CD4-positive, alpha-beta T cell treated with Interleukin-2 at 100 ng/mL for 4 hours (primary cell): Measurements from ENCODE around the gene B4GALT1.

Source experiments
- DNase-seq: peaks from one replicate; pipeline ENCODE4 v3.0.0-alpha.2; 2020; ENCODE audit warnings: low spot score

The B4GALT1 gene, protein sequence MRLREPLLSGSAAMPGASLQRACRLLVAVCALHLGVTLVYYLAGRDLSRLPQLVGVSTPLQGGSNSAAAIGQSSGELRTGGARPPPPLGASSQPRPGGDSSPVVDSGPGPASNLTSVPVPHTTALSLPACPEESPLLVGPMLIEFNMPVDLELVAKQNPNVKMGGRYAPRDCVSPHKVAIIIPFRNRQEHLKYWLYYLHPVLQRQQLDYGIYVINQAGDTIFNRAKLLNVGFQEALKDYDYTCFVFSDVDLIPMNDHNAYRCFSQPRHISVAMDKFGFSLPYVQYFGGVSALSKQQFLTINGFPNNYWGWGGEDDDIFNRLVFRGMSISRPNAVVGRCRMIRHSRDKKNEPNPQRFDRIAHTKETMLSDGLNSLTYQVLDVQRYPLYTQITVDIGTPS

DNA sequence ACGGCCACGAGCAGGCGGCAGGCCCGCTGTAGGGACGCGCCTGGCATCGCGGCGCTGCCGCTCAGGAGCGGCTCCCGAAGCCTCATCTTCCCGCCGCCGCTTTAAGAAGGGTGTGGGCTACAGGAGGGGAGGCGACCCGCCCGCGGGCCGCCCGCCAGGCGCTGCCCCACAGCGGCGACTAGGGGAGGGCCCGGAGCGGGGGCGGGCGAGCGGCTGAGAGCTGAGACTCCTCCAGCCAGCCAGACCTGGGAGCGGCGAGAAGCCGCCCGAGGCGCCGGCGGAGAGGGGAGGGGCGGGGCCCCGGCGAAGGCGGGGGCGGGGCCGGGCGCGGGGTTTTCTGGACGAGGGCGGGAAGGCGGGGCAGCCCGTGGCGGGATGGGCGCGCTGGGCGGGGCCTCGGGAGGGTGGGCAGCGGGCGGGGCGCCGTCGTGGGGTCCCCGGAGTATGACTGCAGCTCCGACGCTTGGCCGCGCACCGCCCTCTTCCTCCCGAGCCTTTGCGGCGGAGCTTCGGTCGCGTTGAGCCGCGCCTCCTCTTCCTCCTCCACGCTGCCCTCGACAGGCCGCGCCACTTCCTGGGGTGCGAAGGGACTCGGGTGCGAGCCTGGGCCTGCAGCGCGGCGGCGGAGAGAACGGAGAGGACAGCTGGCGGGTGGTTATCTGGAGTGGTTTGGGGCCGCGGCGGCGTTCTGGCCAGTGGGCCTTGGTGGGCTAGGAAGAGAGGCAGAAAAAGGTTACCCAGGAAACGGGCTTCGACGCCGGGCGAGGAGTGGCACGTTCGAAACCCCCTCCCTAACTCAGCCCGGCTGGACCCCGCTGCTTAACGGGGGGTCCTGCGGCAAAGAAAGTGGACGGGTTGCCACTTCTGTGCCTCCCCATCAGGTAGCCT is at the start of gene B4GALT1:
Gene B4GALT1 (minus strand): TSS at position 253 of the 888 bp plus-strand sequence. CDS start 167 bp downstream, at position 86.
- peak; percentile 97 for DNase-seq

DNA sequence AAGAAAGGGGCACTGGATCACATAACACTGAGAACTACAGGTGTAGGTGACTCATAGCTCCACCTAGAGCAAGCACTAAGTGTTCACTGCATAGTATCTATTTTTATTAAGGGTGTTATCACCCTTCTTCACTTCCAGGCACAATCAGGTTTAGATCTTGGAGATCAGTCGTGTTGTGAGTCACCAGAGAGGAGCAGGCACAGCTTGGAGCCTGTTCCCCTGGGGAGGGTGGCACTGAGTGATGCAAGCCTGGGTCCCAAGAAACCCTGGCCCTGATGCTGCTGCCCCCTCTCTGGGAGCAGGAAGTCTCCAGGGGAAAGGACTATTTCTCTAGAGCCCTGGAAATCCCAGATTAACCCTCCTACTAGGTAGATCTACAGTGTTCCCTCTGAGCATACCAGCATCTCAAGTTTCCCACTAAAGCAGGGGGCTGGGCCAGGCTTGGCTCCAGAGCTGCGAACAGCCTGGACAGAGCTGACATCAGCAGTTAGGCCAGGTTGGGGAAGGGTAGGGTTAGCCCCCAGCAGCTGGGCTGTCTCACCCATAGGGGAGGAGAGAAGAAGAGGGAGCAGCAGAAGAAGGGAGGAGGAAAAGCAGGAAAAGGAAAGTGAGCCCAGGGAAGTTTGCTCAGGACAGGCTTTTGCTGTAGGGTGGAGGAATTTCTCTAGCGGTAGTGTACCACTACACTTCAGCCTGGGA is 44.7 kb upstream of the B4GALT1 start:
- no peak for DNase-seq

DNA sequence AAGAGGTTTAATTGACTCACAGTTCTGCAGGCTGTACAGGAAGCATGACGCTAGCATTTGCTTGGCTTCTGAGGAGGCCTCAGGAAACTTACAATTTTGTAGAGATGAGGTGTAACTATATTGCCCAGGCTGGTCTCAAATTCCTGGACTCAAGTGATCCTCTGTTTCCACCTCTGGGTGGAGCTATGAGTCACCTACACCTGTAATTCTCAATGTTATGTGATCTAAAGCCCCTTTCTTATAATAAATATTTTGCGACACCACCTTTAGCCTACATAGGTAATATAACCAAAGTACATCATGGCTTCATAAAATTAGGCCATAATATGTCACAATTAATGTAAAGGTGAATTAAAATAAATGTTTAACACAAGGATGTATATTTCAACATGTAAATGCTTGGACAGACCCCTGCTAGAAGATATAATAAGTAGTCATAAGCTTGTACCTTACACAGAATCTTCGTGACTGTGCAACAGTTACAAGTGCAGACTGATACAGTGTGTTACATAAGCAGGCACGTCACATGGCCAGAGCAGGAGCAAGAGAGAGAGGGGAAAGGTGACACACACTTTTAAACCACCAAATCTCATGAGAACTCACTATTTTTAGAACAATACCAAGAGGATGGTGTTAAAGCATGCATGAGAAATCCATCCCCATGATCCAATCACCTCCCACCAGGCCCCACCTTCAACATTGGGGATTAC is 43.0 kb upstream of the B4GALT1 start:
- no peak for DNase-seq

DNA sequence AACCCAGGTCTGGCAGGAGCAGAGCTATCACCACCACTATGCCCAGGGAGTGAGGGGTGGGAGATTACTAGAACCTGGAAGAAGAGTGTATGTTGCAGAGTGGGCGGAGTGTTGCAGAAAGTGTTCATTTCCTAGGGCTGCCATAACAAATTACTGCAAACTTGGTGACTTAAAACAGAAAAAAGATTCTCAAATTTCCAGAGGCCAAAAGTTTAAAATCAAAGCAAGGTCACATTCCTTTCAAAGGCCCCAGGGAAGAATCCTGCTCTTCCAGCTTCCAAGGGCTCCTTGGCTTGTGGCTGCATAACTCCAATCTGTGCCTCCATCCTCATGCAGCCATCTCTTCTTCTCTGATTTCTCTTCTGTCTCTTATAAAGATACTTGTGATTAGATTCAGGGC is 42.3 kb upstream of the B4GALT1 start:
- no peak for DNase-seq

DNA sequence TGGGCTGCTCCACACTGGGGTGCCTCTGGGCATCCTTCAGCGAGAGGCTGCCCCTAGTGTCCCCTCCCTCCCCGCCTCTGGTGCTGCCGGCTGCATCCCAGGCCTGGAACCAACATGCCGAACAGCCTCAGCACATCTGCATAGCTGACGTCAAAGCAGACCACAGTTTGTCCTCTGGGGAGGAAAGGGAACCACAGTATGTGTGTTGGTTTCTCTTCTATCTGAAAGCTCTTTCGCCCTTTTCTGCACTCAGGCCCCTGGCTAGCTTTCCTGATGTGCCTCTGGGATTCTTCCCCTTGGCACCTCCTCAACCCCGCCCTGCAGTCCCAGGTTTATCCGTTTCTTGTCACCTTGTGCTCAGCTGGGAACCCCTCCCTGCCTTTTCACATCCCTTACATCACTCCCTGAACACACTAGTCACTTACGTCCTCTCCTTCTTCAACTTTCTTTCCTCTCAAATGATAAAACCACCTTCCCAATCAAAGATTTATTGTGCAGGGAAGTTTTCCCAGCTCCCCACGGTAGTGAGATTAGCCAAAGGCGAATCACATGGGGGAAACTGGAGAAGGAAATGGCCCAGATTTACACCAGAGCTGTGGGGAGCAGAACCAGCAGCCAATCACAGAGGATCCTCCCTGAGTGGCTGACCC is 35.5 kb upstream of the B4GALT1 start:
- no peak for DNase-seq

DNA sequence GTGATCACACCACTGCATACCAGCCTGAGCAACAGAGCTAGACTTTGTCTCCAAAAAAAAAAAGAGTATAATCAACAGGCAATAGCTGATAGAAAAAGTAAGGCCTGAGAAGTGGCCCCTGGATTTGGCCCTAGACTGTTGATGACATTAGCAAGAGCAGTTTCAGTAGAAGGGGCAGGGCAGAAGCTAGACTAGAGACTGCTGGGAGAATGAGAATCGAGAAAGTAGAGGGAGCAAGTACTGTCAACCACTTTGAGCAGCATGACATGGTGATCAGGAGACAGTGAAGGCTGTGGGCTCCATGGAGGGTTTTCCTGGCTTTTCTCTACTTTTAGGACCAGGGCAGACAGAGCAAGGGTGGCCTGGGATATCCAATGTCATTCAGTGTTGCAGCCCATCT is 34.9 kb upstream of the B4GALT1 start:
- DNase-seq: no peak

DNA sequence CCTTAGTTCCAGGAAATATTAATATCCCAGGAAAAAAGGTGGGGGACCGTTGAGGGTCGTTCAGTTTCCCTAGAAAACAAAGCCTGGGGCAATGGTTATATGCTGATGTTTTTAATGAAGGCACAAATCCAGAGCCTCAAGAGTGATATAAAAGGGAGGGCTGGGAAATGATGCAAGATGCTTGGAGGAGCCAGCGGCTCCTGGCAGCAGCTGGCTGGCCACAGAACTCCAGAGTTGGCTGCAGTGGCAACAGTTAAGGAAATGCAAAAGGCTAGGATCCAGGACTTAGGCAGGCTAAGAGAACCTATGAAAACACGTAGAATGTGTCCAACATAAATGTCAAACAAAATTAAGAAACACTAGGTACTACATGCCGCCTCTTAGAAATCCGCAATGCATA is 31.0 kb upstream of the B4GALT1 start:
- no peak for DNase-seq

DNA sequence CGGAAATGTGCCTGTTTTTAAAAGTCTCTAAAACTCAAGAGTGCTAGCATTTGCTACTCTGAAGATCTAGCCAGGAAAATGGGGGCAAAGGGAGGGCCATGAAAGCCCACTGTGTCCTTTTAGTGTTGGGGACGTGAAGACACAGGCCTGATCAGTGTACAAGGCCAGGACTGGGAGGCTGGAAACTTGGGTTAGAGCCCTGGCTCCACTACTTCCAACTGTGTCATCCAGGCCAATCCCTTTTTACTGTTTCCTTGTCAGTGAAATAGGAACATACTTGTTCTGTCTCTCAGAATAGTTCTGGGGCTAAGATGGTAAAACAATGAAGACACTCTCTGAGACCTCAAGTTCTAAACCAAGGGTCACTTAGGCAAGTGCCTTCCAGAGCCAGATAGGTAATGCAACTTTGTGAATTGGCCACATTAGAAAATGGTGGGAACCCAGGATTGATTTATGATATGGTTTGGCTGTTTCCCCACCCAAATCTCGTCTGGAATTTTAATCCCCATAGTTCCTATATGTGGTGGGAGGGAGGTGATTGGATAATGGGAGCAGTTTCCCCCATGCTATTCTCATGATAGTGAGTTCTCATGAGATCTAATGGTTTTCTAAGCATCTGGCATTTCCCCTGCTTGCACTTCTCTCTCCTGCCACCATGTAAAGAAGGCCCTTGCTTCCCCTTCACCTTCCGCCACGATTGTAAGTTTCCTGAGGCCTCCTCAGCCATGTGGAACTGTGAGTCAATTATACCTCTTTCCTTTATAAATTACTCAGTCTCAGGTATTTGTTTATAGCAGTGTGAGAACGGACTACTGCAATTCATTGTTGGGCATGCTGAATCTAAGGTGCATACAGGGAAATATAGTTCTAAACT is 30.4 kb upstream of the B4GALT1 start:
- no peak for DNase-seq

DNA sequence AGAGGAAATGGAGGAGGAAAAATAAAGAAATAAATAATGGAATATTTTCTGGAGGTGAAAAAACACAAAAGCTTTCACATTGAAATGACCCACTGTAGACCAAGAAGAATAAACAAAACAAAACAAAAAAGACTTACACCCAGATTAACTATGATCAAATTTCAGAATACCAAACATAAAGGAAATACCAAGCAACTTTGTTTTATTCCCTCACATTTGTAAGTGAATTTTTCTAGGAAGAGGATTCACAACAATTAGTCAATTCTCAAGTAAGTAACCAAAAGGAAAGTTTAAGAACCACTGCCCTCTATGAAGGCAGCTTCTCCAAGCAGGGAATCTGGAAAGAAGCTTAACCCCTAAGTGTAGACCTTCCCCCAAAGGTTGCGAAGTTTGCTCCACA is 29.6 kb upstream of the B4GALT1 start:
- DNase-seq: no peak

DNA sequence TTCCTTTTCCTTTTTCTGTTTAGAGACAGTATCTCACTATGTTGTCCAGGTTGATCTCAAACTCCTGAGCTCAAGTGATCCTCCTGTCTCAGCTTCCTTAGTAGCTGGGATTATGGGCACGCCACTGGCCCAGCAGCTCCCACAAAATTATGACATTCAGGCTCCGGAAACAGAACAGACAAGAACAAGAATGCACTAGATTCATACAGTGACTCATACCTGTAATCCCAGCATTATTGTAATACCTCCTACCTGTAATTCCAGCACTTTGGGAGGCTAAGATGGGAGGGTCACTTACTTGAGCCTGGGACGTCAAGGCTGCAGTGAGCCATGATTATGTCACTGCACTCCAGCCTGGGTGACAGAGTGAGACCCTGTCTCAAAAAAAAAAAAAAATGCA is 26.7 kb upstream of the B4GALT1 start:
- DNase-seq: no peak

DNA sequence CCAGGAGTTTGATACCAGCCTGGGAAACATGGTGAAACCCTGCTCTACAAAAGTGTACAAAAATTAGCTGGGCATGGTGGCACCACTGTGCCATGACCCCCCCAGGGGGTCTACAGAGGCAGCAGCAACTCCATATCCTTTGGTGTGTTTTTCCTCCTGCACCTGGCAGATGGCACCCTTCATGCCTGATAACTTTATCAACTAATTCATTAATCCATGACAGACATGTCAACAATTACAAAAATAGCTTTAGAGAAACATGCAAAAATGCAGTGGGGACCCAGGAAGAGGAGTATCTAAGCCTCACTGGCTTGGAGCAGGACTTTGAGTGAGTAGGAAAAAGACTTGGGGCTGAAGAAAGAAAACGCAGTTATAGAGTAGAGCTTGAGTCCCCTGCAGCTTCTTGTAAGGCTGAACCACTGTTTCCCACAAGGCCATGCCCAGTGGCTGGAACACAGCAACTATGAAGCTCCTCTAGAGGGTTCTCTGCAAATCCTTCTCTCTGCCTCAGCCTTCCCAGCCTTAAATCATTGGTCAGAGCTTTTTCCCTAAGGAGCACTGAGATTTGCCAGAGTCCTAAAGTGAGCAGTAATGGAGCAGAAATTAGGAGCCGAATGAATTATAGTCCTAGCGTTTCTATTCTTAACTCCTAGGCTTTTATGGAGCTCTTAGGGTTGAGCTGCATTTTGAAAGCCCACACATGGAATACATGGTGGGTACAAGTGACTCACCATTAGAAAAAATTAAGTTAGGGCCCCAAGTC is 25.5 kb upstream of the B4GALT1 start:
- DNase-seq: no peak

DNA sequence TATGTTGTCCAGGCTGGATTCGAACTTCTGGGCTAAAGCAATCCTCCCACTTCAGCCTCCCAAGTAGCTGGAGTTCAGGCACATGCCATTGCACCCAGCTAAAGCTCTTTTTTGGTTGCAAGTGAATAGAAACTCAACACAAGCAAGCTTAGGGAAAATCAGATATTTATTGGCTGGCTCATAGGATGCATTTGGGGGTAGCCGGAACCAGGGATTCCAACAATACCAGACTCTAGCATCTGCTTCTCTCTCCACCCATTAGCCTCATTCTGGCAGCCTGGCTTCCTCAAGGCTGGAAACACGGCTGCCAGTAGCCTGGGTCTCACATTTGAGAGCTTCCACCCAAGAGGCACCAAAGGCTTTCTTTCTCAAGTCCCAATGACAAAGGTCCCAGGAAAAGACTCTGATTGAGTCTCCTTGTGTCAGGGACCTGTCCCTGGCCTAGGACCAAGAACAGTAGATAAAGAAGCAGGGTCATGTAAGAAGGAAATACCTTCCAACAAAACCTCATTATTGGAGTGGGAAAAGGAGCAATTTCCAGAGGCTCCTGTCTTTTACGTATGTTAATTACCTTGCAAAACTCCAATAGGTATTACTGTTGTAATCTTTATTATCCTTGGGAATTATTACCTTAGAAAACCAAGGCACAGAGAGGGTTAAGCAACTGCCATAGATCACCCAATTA is 23.0 kb upstream of the B4GALT1 start:
- DNase-seq: no peak

DNA sequence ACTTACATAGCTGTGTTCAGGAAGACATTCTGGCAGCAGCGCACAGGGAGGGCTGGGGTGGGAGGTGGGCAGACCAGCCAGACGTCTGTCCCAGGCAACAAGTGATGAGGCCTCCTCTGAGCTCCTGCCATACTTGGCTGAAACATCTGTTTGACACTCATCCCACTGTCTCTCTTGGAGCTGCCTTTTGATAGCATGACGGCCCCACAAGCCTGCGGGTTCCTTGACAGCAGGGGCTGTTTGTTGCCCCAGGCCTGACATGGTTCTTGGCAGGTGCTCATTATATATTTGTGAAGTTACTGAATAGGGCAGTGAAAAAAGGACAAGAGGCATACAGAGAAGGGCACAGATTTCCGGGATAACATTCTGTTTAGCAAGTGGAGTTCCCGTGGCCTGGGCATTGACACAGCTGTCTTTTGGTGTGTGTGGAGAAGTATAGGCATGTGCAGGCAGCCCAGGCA is 22.2 kb upstream of the B4GALT1 start:
- DNase-seq: no peak

DNA sequence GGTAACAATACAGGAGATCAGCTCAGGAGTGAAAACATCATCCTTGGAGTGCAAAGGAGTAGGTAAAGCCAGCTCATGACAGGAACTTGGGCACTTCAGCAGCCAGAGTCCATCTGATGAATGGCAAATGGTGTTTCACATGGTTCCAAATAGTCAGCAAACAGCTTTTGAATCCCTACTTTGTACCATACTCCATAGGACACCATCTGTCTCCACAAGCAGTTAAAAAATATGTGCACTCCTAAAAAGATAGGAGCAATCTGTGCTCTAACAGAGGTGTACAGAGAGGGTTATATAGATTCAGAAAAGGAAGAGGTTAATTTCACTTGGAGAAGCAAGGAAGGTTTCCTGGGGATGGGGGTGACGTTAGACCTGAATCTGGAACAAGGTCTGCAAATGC is 21.6 kb upstream of the B4GALT1 start:
- DNase-seq: no peak

DNA sequence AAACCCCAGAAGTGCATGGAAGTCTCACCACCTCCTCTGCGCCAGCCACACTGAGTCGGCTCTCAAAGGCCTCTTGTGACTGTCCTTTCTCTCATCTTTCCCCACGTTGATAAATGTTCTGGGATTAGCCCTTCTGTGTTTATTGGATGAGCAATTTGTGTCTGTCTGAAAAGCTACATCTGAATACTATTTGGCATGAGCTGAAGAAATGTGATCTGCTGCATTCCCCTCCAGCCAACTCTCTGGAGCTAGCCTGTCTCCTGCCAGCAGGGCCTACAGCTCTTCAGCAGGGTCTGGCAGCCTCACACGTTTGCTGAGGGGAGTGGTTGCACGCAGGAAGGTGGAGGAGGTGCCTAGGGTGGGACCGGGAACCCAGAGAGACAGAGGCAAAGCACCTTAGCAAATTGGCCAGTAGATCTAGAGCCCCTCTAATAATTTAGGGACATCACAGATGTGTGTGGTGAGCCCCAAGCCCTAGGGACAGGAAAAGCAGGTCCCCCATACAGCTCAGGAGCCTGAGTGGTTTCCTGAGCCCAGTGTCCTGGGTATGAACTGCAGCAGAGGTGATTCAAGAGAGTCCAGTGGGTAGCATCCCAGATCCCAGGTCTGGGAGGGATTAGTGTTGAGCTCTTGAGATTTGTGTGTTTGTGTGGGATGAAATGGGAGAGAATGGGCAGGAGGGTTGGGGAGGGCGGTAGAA is 20.5 kb upstream of the B4GALT1 start:
- no peak for DNase-seq

DNA sequence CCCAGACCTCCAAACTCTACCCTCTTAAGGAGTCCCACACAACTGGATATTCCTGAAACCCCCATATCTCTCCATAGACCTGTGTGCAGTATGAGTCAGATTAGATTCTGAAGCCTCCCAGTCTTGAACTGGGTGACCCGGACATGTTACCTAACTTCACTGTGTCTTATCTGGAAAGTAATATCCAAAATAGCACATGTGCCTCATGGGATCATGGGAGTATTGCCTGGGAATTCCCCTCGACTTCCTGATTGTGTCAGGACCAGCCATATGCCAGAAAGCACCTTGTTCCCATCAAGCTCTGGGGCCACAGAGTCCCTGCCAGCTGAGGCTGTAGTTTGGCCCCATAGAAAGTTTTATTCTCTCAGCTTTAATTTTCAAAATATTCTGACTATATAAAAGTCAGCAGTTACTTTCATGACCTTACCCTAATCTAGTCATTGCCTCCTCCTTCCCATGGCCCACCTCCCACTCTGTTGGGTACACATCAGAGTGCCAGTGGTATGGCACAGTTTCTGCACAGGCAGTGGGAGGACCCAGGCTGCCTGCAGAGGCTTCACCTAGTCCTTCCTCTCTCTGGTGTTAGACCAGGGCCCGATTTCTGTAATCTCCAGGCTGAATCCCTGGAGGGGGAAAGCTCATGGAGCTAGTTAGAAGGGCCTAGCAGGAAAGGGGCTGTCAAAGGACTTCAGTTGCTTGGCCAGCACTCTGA is 19.5 kb upstream of the B4GALT1 start:
- DNase-seq: no peak

DNA sequence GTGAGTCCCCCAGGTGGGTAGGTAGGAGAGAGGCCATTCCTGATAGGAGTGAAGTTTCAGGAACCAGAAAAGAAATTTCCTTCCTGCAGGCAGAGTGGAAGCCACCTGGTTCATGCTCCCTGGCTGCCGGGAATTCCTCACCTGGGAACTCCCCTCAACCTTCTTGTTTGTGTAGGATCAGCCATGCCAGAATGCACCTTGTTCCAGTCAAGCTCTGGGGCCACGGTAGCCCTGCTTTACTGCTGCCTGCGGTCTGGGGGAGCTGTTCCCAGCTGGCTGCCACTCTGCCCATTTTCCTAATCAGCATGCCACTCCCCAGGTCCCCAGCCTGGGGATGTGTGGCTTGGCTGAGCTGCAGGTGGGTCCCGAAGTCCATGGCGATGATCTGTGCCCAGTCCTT is 18.7 kb upstream of the B4GALT1 start:
- DNase-seq: no peak

DNA sequence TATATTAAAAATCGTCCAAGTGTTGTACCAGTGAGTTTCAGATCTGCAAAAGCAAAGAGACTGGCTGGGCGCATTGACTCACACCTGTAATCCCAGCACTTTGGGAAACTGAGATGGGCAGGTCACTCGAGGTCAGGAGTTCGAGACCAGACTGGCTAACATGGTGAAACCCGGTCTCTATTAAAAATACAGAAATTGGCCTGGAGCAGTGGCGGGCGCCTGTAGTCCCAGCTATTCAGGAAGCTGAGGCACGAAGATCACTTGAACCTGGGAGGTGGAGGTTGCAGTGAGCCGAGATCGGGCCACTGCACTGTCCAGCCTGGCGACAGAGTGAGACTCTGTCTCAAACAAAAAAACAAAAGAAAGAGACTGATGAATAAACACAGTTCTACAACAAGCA is 18.3 kb upstream of the B4GALT1 start:
- DNase-seq: no peak
